ENCODE results near the gene DEAF1. TPM values are rescaled to one million over a fixed set of nuclear protein-coding genes. Genes with fewer than 3 reads are reported as not detected.

DEAF1 gene
- total and polyA plus RNA-seq, 2 of the 13 experiments (the other 11 are each of a cell fraction or from before 2014, with no cell fraction given): 22.3 to 29.6 TPM

- no peak overlapping the region for H3K9ac ChIP-seq (ENCODE audit: insufficient read depth, low read depth, low read length)
- in situ Hi-C loops (cut with HindIII; ENCODE audit: extremely low pct_ligation_motif_present, low pct_unique_long_range_greater_than_20kb): no loop called here
- peaks cover 9% of the 10 kb centered on the region for H3K79me2 ChIP-seq (ENCODE audit: insufficient read depth, low read length)
- CTCF ChIA-PET (ENCODE audit: low intra/inter-chr PET ratio, low total read pairs): no interaction called here
- H3K36me3 ChIP-seq (replicated peaks in 1 of 2; ENCODE audit: control insufficient read depth in 1 of 2, insufficient read depth in 2 of 2, low read length in 2 of 2): peaks cover 31 to 86% of the 10 kb centered on the region in 2 experiments
- TF ChIP-seq POLR2AphosphoS2 (IDR thresholded peaks at IDR 0.05; ENCODE audit: low read depth, low read length) (0 out of 2 replicates have a peak, but pooled peaks have one; percentile 38), ZEB1 (IDR thresholded peaks at IDR 0.05; ENCODE audit: insufficient replicate concordance, low read depth) (no peak), POLR2G (IDR thresholded peaks at IDR 0.05; ENCODE audit: low read depth, low read length) (no peak), AGO2 (optimal IDR thresholded peaks at IDR 0.05; ENCODE audit: low read depth, low read length) (peak; percentile 25), HINFP (CRISPR knock-in tag; IDR thresholded peaks at IDR 0.05; ENCODE audit: low read depth) (no peak), ZNF24 (IDR thresholded peaks at IDR 0.05) (no peak), ZNF414 (CRISPR knock-in tag; IDR thresholded peaks at IDR 0.05) (no peak)
- no peak overlapping the region for H3K4me2 ChIP-seq (ENCODE audit: low read depth, low read length)
- DNase-seq (ENCODE audit: low spot score) (no peak), ATAC-seq (no peak), FAIRE-seq (no peak)
- H2AFZ ChIP-seq (ENCODE audit: low read length): no peak overlapping the region
- intact Hi-C loops (cut with micrococcal nuclease; ENCODE audit: unreplicated experiment): no loop called here
- no peaks in the 10 kb centered on the region for H3K4me1 ChIP-seq (ENCODE audit: insufficient read depth, low read length)
- H3K27me3 ChIP-seq (ENCODE audit: control insufficient read depth in 1 of 2, insufficient read depth in 2 of 2, low read length in 2 of 2): no peaks in the 10 kb centered on the region; a peak in 1 of 5 replicates
- H4K20me1 ChIP-seq (ENCODE audit: insufficient read depth, low read length): no peaks in the 10 kb centered on the region
- WGBS (ENCODE audit: low lambda C conversion rate): 98% methylated on average over 27 of the region's 30 CpGs
- BruUV-seq (replicated peaks): no TSS peak
- H3K4me3 ChIP-seq (replicated peaks in 1 of 3; ENCODE audit: insufficient read depth in 1 of 3, low read depth in 2 of 3, low read length in 3 of 3): no peak overlapping the region
- POLR2A ChIA-PET: no interaction called here
- no peaks in the 10 kb centered on the region for H3K9me3 ChIP-seq (ENCODE audit: low read length)
- H3K27ac ChIP-seq (ENCODE audit: extremely low read length, insufficient read depth, low read length): no peak overlapping the region
Observed at GRCh38 chr11:686451-687243, 8.4 kb downstream of the DEAF1 start.
